Body of pancreas (tissue), 4 donors: ENCODE data around the gene SCGB1A1. TPM values are rescaled to one million over a fixed set of nuclear protein-coding genes. Genes with fewer than 3 reads are reported as not detected.

Experiments used
- ATAC-seq: fragments of 150-250 bp; one replicate; pipeline ENCODE4 v1.9.1; 2016
- DNase-seq, 4 donors: peaks; one replicate each; pipeline ENCODE4 v3.0.0-alpha.2; 2019
- H3K27ac ChIP-seq, 4 donors: fragments of 200-600 bp; sonication (generic); 1 replicate in 3 of 4; 2 replicates in 1 of 4; pipeline versions ENCODE4 v1.5.1 to v1.6.1; 2016 to 2019; ENCODE audit warnings: mild to moderate bottlenecking in 1 of 4, mixed read lengths in 1 of 4, moderate library complexity in 1 of 4
- H3K27me3 ChIP-seq, 2 donors: fragments of 200-600 bp; sonication (generic); one replicate each; pipeline ENCODE4 v1.6.0; 2016; ENCODE audit warnings: mild to moderate bottlenecking in 1 of 2
- H3K36me3 ChIP-seq, 2 donors: fragments of 200-600 bp; sonication (generic); replicated peaks in 1 of 2; 2 replicates each; pipeline ENCODE4 v1.5.1; 2016; ENCODE audit warnings: low read depth in 2 of 2; ENCODE audit not compliant: insufficient read depth in 1 of 2
- H3K4me1 ChIP-seq: fragments of 200-600 bp; sonication (generic); one replicate; pipeline ENCODE4 v1.6.0; 2016
- H3K4me3 ChIP-seq, 2 donors: fragments of 200-600 bp; sonication (generic); 1 replicate in 1 of 2; 2 replicates in 1 of 2; pipeline ENCODE4 v1.5.1; 2016 to 2019
- H3K9me3 ChIP-seq, 3 donors: fragments of 200-600 bp; sonication (generic); 1 replicate in 2 of 3; 2 replicates in 1 of 3; pipeline ENCODE4 v1.5.1; 2016
- POLR2A ChIP-seq, 3 donors: fragments of 450-650 bp; IDR thresholded peaks; one replicate each; pipeline ENCODE4 v1.6.1; 2016; ENCODE audit warnings: antibody characterized with exemption in 3 of 3, mild to moderate bottlenecking in 2 of 3
- WGBS, 2 donors: methylation state at CpG; one replicate each; pipeline ENCODE4 v1.1.5; 2017; 5-methylcytosine and 5-hydroxymethylcytosine counted together
- intact Hi-C: fragments of 100-400 bp; cut with DNase I; formaldehyde crosslinking; loops from one replicate; pipeline ENCODE4 v1.15.1; 2023
- total RNA-seq, 2 donors: library from RNA; depleted of rRNA; stranded (reverse); fragments of >200 nt; gene quantifications; one replicate each; pipeline ENCODE4 v1.1.0, GENCODE V29; 2016
- TF ChIP-seq, protein P1 (sequence below), 7 experiments: fragments of 450-650 bp in 4 of 7; fragments of 200-600 bp in 3 of 7; sonication (generic) in 3 of 7; IDR thresholded peaks; one replicate each; pipeline ENCODE4 v1.5.1; 2016 to 2019; ENCODE audit warnings: antibody characterized with exemption in 7 of 7

The SCGB1A1 gene
- total RNA-seq, 2 donors from 2014 or later: not detected

- intact Hi-C loops: no loop called here
- H3K27ac ChIP-seq: peak overlapping the region in 1 of 4 donors; percentile 12
- H3K36me3 ChIP-seq: no peaks in the 10 kb centered on the region
- 63 to 68% methylated on average over 6 of the region's 6 CpGs for WGBS, 2 donors
- ATAC-seq (no peak), DNase-seq (no peak)
- H3K9me3 ChIP-seq: no peaks in the 10 kb centered on the region
- H3K4me1 ChIP-seq: peaks cover 13% of the 10 kb centered on the region
- TF ChIP-seq POLR2A (IDR thresholded peaks at IDR 0.05): no peak
- TF ChIP-seq, protein P1, sequence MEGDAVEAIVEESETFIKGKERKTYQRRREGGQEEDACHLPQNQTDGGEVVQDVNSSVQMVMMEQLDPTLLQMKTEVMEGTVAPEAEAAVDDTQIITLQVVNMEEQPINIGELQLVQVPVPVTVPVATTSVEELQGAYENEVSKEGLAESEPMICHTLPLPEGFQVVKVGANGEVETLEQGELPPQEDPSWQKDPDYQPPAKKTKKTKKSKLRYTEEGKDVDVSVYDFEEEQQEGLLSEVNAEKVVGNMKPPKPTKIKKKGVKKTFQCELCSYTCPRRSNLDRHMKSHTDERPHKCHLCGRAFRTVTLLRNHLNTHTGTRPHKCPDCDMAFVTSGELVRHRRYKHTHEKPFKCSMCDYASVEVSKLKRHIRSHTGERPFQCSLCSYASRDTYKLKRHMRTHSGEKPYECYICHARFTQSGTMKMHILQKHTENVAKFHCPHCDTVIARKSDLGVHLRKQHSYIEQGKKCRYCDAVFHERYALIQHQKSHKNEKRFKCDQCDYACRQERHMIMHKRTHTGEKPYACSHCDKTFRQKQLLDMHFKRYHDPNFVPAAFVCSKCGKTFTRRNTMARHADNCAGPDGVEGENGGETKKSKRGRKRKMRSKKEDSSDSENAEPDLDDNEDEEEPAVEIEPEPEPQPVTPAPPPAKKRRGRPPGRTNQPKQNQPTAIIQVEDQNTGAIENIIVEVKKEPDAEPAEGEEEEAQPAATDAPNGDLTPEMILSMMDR (IDR thresholded peaks at IDR 0.05): no peak
- no peaks in the 10 kb centered on the region for H3K27me3 ChIP-seq
- no peak overlapping the region for H3K4me3 ChIP-seq
These were observed 18.6 kb upstream of the SCGB1A1 start for GRCh38 chr11:62400281-62400680.

- peak overlapping the region in 1 of 4 donors; percentile 12 for H3K27ac ChIP-seq
- ATAC-seq (peak; percentile 45), DNase-seq (peak; percentile 25 to 60 (median 48))
- intact Hi-C loops: no loop called here
- H3K36me3 ChIP-seq: no peaks in the 10 kb centered on the region
- H3K27me3 ChIP-seq: no peaks in the 10 kb centered on the region
- H3K4me1 ChIP-seq: peaks cover 11% of the 10 kb centered on the region
- H3K4me3 ChIP-seq: no peak overlapping the region
- no peaks in the 10 kb centered on the region for H3K9me3 ChIP-seq
- 51 to 61% methylated on average over 9 of the region's 9 CpGs for WGBS, 2 donors
- TF ChIP-seq, protein P1 (IDR thresholded peaks at IDR 0.05): no peak
- no peak for TF ChIP-seq POLR2A (IDR thresholded peaks at IDR 0.05)
These were observed 18.1 kb upstream of the SCGB1A1 start for GRCh38 chr11:62400760-62401159.

DNA sequence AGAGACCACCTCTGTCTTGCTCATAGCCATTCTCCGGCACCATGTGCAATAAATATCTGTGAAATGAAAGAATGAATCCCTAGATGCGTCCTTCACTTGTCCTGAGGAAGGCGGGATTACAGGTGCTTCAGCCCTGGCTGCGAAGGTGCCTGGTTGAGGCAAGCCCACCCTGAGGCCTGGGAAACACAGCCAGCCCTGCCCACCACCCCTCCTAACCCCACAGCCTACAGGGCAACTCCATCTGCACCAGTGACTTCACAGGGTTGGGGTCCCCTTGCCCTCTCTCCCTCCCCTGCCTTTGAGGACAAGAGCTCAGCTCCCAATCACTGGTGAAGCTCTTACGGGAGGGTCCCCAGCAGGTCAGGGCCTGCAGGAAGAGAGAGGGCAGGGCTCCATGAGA, 17.5 kb upstream of the SCGB1A1 start:
- intact Hi-C loops: no loop called here
- H3K4me3 ChIP-seq: no peak overlapping the region
- TF ChIP-seq, protein P1 (IDR thresholded peaks at IDR 0.05): no peak

DNA sequence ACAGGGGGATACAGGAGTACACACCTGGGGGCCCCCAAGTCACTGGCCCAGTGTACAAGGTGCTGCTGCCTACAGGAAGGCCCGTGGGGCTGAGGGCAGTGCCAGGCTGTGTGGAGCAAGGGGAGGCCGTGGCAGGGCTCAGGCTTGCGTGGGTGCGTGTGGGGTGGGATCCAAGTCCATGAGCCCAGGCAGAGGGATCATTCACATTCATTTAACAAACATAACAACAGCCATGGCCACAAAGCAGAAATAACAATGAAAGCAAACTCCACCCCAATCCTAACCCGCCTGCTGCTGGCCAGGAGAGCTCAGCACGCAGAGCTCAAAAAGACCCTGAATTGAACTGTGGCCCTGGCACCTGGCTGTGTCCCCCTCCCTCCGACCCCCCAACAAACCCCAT, 17.0 kb upstream of the SCGB1A1 start:
- no peak overlapping the region for H3K4me3 ChIP-seq
- ATAC-seq: no peak
- H3K27ac ChIP-seq: no peak overlapping the region
- no peaks in the 10 kb centered on the region for H3K36me3 ChIP-seq
- peaks cover 11% of the 10 kb centered on the region for H3K4me1 ChIP-seq
- DNase-seq: no peak
- intact Hi-C loops: no loop called here
- H3K9me3 ChIP-seq: no peaks in the 10 kb centered on the region
- TF ChIP-seq, protein P1 (IDR thresholded peaks at IDR 0.05): no peak
- TF ChIP-seq POLR2A (IDR thresholded peaks at IDR 0.05): no peak
- whole genome bisulfite sequencing, 2 donors: 60 to 78% methylated on average over 5 to 7 of the region's 7 CpGs
- no peaks in the 10 kb centered on the region for H3K27me3 ChIP-seq

More for the DNA sequence above, 17.5 kb upstream of the SCGB1A1 start:
- ATAC-seq: no peak
- Histone ChIP-seq H3K36me3 (no peaks in the 10 kb centered on the region), H3K27ac (peak overlapping the region in 1 of 4 donors; percentile 12), H3K4me1 (peaks cover 11% of the 10 kb centered on the region), H3K9me3 (no peaks in the 10 kb centered on the region), H3K27me3 (no peaks in the 10 kb centered on the region)
- DNase-seq: no peak
- 94 to 98% methylated on average over 5 of the region's 5 CpGs for WGBS, 2 donors

- H3K36me3 ChIP-seq: no peaks in the 10 kb centered on the region
- no peaks in the 10 kb centered on the region for H3K27me3 ChIP-seq
- no peak overlapping the region for H3K4me3 ChIP-seq
- TF ChIP-seq, protein P1 (IDR thresholded peaks at IDR 0.05): no peak
- TF ChIP-seq POLR2A (IDR thresholded peaks at IDR 0.05): no peak
- peaks cover 11% of the 10 kb centered on the region for H3K4me1 ChIP-seq
- no peak for ATAC-seq
- H3K27ac ChIP-seq: no peak overlapping the region
- WGBS, 2 donors: 61% methylated on average over 14 to 15 of the region's 15 CpGs
- intact Hi-C loops: no loop called here
- no peaks in the 10 kb centered on the region for H3K9me3 ChIP-seq
- DNase-seq: peak in 2 of 4 donors; percentile 22 to 23
These were observed 16.4 kb upstream of the SCGB1A1 start for GRCh38 chr11:62402226-62402959.
